Endothelial cell of umbilical vein (primary cell): ENCODE data around the gene MRPS16. TPM values are rescaled to one million over a fixed set of nuclear protein-coding genes. Genes with fewer than 3 reads are reported as not detected.

Experiments
- BruUV-seq: library from RNA; stranded (reverse); fragments of 400-500 nt; replicated peaks from 2 replicates; lab custom pipeline; 2021; lab: Mats Ljungman, UMichigan
- CTCF ChIA-PET: fragments of 300-600, 350-600 bp; sonication (Branson Sonifier 250); formaldehyde crosslinking; loops from one replicate; lab custom pipeline; 2021; ENCODE audit warnings: antibody characterized with exemption, inconsistent platforms; lab: Charles Lee
- POLR2A ChIA-PET: fragments of 300-600, 350-600 bp; sonication (Branson Sonifier 250); formaldehyde crosslinking; loops from one replicate; lab custom pipeline; 2021; ENCODE audit warnings: antibody characterized with exemption, inconsistent platforms; lab: Charles Lee
- DNase-seq: peaks from one replicate; pipeline ENCODE4 v3.0.0-alpha.2; 2011; ENCODE audit warnings: low read depth, low spot score
- FAIRE-seq: peaks from 2 replicates; lab custom pipeline; 2011; peaks lifted over from hg19 to GRCh38; lab: Jason Lieb, UNC
- H2AFZ ChIP-seq: 2 replicates; pipeline ENCODE4 v1.6.0; 2012; ENCODE audit warnings: low read depth, low read length, control low read depth, inconsistent platforms
- H3K27ac ChIP-seq: 2 replicates; pipeline ENCODE4 v1.5.1; 2011; ENCODE audit warnings: low read depth, mild to moderate bottlenecking, control low read depth, low read length, moderate library complexity; ENCODE audit not compliant: insufficient read depth
- H3K27me3 ChIP-seq, 2 experiments: 2 replicates each; pipeline versions ENCODE4 v1.6.0 to v1.6.1; 2011; ENCODE audit warnings: low read length in 2 of 2, mixed read lengths in 1 of 2; ENCODE audit not compliant: control insufficient read depth in 2 of 2, insufficient read depth in 2 of 2
- H3K36me3 ChIP-seq, 2 experiments: 2 replicates in 1 of 2; 3 replicates in 1 of 2; pipeline ENCODE4 v1.5.1; 2011; ENCODE audit warnings: low read length in 2 of 2, mild to moderate bottlenecking in 1 of 2, moderate library complexity in 1 of 2; ENCODE audit not compliant: control insufficient read depth in 2 of 2, insufficient read depth in 2 of 2; ENCODE audit errors: extremely low read depth in 1 of 2
- H3K4me1 ChIP-seq: 3 replicates; pipeline ENCODE4 v1.5.1; 2011; ENCODE audit warnings: mild to moderate bottlenecking, low read length; ENCODE audit not compliant: control insufficient read depth, insufficient read depth; ENCODE audit errors: extremely low read depth
- H3K4me2 ChIP-seq: 2 replicates; pipeline ENCODE4 v1.6.1; 2011; ENCODE audit warnings: low read length, control low read depth, mixed read lengths; ENCODE audit not compliant: insufficient read depth
- H3K4me3 ChIP-seq, 3 experiments: fragments of 200-600 bp in 1 of 3; sonication (generic), shearing (Covaris generic) in 1 of 3; replicated peaks in 1 of 3; 2 replicates each; pipeline ENCODE4 v1.5.1; 2011 to 2016; ENCODE audit warnings: control low read depth in 3 of 3, low read length in 3 of 3, mild to moderate bottlenecking in 2 of 3, inconsistent platforms in 1 of 3, low read depth in 1 of 3, moderate library complexity in 1 of 3; ENCODE audit not compliant: insufficient read depth in 1 of 3
- H3K79me2 ChIP-seq: 2 replicates; pipeline ENCODE4 v1.6.0; 2012; ENCODE audit warnings: low read length, inconsistent platforms; ENCODE audit not compliant: control insufficient read depth, insufficient read depth
- H3K9ac ChIP-seq: replicated peaks from 2 replicates; pipeline ENCODE3; 2011; ENCODE audit warnings: low read length, control low read depth; ENCODE audit not compliant: insufficient read depth; ENCODE audit errors: extremely low read depth
- H3K9me1 ChIP-seq: replicated peaks from 3 replicates; pipeline ENCODE4 v1.6.0; 2011; ENCODE audit warnings: mild to moderate bottlenecking, low read length; ENCODE audit not compliant: control insufficient read depth, insufficient read depth; ENCODE audit errors: extremely low read depth
- H3K9me3 ChIP-seq: replicated peaks from 2 replicates; pipeline ENCODE4 v1.5.1; 2012; ENCODE audit warnings: low read length, inconsistent platforms; ENCODE audit not compliant: control insufficient read depth, insufficient read depth
- H4K20me1 ChIP-seq: replicated peaks from 2 replicates; pipeline ENCODE3; 2011; ENCODE audit warnings: mild to moderate bottlenecking, low read length; ENCODE audit not compliant: control insufficient read depth, insufficient read depth; ENCODE audit errors: extremely low read depth
- CTCF ChIP-seq, 2 donors: IDR thresholded peaks; 1 replicate in 1 of 2; 2 replicates in 1 of 2; pipeline ENCODE4 v1.5.1; 2011; ENCODE audit warnings: low read length in 2 of 2, mild to moderate bottlenecking in 2 of 2, moderate library complexity in 2 of 2, control low read depth in 1 of 2, inconsistent platforms in 1 of 2, low read depth in 1 of 2; ENCODE audit not compliant: insufficient read depth in 1 of 2; ENCODE audit errors: extremely low read depth in 1 of 2
- JUN ChIP-seq: IDR thresholded peaks from 2 replicates; pipeline ENCODE4 v1.6.1; 2011; ENCODE audit warnings: borderline replicate concordance, low read depth; ENCODE audit not compliant: insufficient read length, insufficient read depth
- MYC ChIP-seq: IDR thresholded peaks from one replicate; pipeline ENCODE4 v1.6.1; 2011; ENCODE audit warnings: mild to moderate bottlenecking, low read depth, low read length
- dilution Hi-C: fragments of 300-500 bp; cut with MboI; formaldehyde crosslinking; loops from one replicate; pipeline ENCODE4 v1.15.0; 2019; ENCODE audit warnings: low sequenced_read_pairs; ENCODE audit not compliant: extremely low pct_ligation_motif_present
- intact Hi-C: fragments of 100-400 bp; cut with micrococcal nuclease; formaldehyde crosslinking; loops from one replicate; pipeline ENCODE4 v1.10.0; 2022
- polyA plus RNA-seq, 4 experiments: library from polyadenylated mRNA; depleted of rRNA in 3 of 4; stranded (reverse) in 3 of 4; unstranded in 1 of 4; fragments of >200 nt; gene quantifications; 2 replicates each; pipeline versions ENCODE4 v1.2.1 to v1.2.3, GENCODE V29; 2011 to 2012; ENCODE audit warnings: missing spikeins in 1 of 4
- small RNA-seq: library from RNA; depleted of rRNA; stranded (forward); fragments of <200 nt; gene quantifications from one replicate; pipeline ENCODE3, GENCODE V24; 2012; ENCODE audit warnings: low replicate concordance, low read depth; ENCODE audit not compliant: insufficient read depth, insufficient read length
- total RNA-seq: library from RNA; stranded (reverse); gene quantifications from 2 replicates; pipeline ENCODE4 v1.2.3, GENCODE V29; 2021

MRPS16 gene
- total and polyA plus RNA-seq, 2 donors (not counting 3 experiments of a cell fraction or from before 2014, with no cell fraction given): 86.0 to 161 TPM

DNA sequence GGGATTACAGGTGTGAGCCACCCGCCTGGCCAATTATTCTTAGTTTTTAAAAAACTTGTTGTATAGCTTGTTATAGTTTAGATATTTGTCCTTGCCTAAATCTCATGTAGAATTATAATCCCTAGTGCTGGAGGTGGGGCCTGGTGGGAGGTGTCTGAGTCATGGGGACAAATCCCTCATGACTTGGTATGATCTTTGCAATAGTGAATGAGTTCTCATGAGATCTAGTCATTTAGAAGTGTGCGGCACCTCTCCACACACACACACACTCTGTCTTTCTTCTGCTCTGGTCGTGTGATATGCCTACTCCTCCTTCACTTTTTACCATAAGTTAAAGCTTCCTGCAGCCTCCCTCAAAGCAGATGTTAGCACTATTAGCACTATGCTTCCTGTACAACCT, 47.4 kb downstream of the MRPS16 start:
- dilution Hi-C loops (no loop called here), intact Hi-C loops (no loop called here)
- peaks cover 0 to 2% of the 10 kb centered on the region in 2 experiments for H3K36me3 ChIP-seq
- no peak overlapping the region for H3K4me3 ChIP-seq
- BruUV-seq: no TSS peak
- H4K20me1 ChIP-seq: no peaks in the 10 kb centered on the region
- DNase-seq: no peak
- TF ChIP-seq JUN: no peak
- no peak for TF ChIP-seq MYC
- TF ChIP-seq CTCF (IDR thresholded peaks at IDR 0.05; ENCODE audit: extremely low read depth in 1 of 2, insufficient read depth in 1 of 2, low read depth in 1 of 2, low read length in 2 of 2): no peak
- no peaks in the 10 kb centered on the region for H3K79me2 ChIP-seq
- H3K4me2 ChIP-seq: no peak overlapping the region
- no peaks in the 10 kb centered on the region for H3K9me3 ChIP-seq
- ChIA-PET CTCF (no interaction called here), POLR2A (no interaction called here)
- no peaks in the 10 kb centered on the region for H3K9me1 ChIP-seq
- no peak overlapping the region for H3K27ac ChIP-seq
- H3K27me3 ChIP-seq: no peaks in the 10 kb centered on the region
- H2AFZ ChIP-seq: no peak overlapping the region
- FAIRE-seq: no peak
- no peak overlapping the region for H3K9ac ChIP-seq
- no peaks in the 10 kb centered on the region for H3K4me1 ChIP-seq

Small RNA genes within 50 kb of the gene (small RNA-seq; reads per million reads assigned to genes)
- gene RNU6-833P: not detected

Other genes with a start within 250 kb of the MRPS16 start
- 29.0 and 29.1 TPM in 2 replicates for gene P4HA1, start 155.8 kb downstream of the MRPS16 start, total RNA-seq
- 10.1 and 14.3 TPM in 2 replicates for gene P4HA1, start 155.8 kb downstream of the MRPS16 start, polyA plus RNA-seq
- gene NUDT13, start 142.2 kb downstream of the MRPS16 start, total RNA-seq: 2.3 and 2.6 TPM in 2 replicates
- gene NUDT13, start 142.2 kb downstream of the MRPS16 start, polyA plus RNA-seq: 0.92 and 1.6 TPM in 2 replicates
- 32.3 and 36.6 TPM in 2 replicates for gene ECD, start 84.6 kb downstream of the MRPS16 start, total RNA-seq
- 22.8 and 27.2 TPM in 2 replicates for gene ECD, start 84.6 kb downstream of the MRPS16 start, polyA plus RNA-seq
- 18.9 and 19.5 TPM in 2 replicates for gene FAM149B1, start 84.5 kb downstream of the MRPS16 start, total RNA-seq
- 23.4 and 26.7 TPM in 2 replicates for gene FAM149B1, start 84.5 kb downstream of the MRPS16 start, polyA plus RNA-seq
- gene DNAJC9, start 5.4 kb downstream of the MRPS16 start, total RNA-seq: 47.1 and 55.0 TPM in 2 replicates
- gene DNAJC9, start 5.4 kb downstream of the MRPS16 start, polyA plus RNA-seq: 27.1 and 29.1 TPM in 2 replicates
- 0.12 and 0.27 TPM in 2 replicates for gene CFAP70, start 106.2 kb upstream of the MRPS16 start, total RNA-seq
- 0.11 and 0.19 TPM in 2 replicates for gene CFAP70, start 106.2 kb upstream of the MRPS16 start, polyA plus RNA-seq
- gene ANXA7, start 161.4 kb upstream of the MRPS16 start, total RNA-seq: 81.6 and 86.0 TPM in 2 replicates
- gene ANXA7, start 161.4 kb upstream of the MRPS16 start, polyA plus RNA-seq: 56.5 and 62.6 TPM in 2 replicates
- 3.1 and 3.5 TPM in 2 replicates for gene MSS51, start 180.9 kb upstream of the MRPS16 start, total RNA-seq
- gene MSS51, start 180.9 kb upstream of the MRPS16 start, polyA plus RNA-seq: 1.8 and 2.3 TPM in 2 replicates
- 29.8 and 30.4 TPM in 2 replicates for gene PPP3CB, start 243.4 kb upstream of the MRPS16 start, total RNA-seq
- gene PPP3CB, start 243.4 kb upstream of the MRPS16 start, polyA plus RNA-seq: 7.8 and 13.5 TPM in 2 replicates